GM21423 (cell line): ENCODE results near the gene NIP7.
"Not testable (repeated sequence)": the region's sequence is repeated elsewhere in the genome, so short reads cannot be mapped to it uniquely, and the experiment has no call there.

Experiments used
- ATAC-seq: cut with Tn5 transposase; IDR thresholded peaks from one replicate; pipeline ENCODE4 v1.9.1; 2021; ENCODE audit warnings: mild to moderate bottlenecking, moderate library complexity; ENCODE audit not compliant: unreplicated experiment

Gene NIP7

DNA sequence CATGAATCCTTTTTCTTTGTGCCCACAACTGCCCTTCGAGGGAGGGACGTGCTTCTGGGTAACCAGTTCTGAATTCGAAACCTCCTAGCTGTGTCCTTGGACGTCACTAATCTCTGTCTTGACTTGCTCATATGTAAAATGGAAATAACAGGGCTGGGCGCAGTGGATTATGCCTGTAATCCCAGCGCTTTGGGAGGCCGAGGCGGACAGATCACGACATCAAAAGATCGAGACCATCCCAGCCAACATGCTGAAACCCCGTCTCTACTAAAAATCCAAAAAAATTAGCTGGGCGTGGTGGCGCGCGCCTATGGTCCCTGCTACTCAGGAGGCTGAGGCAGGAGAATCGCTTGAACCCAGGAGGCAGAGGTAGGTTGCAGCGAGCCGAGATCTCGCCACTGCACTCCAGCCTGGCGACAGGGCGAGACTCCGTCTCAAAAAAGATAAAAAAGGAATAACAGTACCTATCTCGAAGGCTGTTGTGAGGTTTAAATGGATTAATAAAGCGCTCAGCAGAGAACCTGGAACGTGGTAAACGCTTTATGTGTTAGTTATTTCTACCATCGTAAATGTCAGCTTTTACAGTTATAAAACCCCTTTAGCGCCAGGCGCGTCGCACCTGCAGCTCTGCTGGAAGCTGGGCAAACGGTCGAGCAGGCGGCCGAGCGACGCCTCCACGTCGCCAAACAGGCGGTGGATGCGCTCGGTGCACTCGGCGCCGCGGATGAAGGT lies 849 bp upstream of the NIP7 start:
- ATAC-seq: no peak

DNA sequence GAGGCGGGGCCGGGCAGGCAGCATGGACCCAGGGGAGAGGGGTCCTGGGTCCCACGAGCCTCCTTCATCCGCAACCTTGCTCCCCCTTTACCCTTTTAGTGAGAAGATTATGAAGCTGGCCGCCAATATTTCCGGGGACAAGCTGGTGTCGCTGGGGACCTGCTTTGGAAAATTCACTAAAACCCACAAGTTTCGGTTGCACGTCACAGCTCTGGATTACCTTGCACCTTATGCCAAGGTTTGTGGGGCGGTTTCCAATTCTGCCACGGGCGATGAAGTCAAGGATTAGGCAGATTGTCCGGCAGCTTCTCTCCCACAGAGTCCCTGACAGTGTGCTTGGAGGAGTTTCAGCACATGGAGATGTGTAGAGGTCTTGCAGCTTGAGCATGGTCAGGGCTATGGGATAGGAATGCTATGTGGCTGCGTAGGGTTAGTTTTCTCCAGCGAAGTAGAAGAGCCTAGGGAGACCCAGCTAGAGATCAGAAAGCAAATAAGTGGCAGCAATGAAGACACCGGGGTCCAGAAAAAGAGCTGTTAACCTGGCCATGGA lies 598 bp downstream of the NIP7 start:
- ATAC-seq: no peak

DNA sequence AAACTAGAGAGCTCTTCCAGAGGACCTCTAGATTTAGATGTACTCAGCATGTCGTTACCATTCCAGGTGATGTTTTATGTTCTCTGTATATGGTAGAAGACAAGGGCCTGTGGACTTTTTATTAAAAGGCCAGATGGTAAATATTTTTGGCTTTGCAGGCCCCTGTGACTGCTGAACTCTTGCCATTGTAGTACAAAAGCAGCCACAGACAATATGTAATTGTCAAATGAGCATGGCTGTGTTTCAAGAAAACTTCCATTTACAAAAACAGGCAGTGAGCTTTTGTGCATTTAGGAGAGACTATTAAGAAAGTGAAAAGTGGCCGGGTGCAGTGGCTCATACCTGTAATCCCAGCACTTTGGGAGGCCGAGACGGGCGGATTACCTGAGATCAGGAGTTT lies 4.6 kb downstream of the NIP7 start:
- no peak for ATAC-seq

DNA sequence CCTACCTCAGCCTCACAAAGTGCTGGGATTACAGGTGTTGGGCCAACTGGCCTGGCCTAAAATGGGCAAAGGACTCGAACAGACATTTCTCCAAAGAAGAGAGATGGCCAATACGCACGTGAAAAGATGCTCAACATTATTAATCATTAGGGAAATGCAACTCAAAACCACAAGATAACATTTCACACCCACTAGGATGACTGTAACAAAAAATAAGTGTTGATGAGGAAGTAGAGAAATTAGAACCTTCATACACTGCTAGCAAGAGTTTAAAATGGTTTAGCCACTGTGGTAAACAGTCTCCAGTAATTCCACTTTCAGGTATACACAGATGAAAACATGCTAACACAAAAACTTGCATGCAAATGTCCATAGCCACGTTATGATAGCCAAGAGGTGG lies 6.4 kb downstream of the NIP7 start:
- no peak for ATAC-seq

GRCh38 chr16:69346683-69347082 lies 7.1 kb downstream of the NIP7 start:
- ATAC-seq: no peak

- no peak for ATAC-seq
Observed at GRCh38 chr16:69348222-69348621, 8.7 kb downstream of the NIP7 start.

GRCh38 chr16:69349536-69349935 lies 10.0 kb downstream of the NIP7 start:
- ATAC-seq: no peak

DNA sequence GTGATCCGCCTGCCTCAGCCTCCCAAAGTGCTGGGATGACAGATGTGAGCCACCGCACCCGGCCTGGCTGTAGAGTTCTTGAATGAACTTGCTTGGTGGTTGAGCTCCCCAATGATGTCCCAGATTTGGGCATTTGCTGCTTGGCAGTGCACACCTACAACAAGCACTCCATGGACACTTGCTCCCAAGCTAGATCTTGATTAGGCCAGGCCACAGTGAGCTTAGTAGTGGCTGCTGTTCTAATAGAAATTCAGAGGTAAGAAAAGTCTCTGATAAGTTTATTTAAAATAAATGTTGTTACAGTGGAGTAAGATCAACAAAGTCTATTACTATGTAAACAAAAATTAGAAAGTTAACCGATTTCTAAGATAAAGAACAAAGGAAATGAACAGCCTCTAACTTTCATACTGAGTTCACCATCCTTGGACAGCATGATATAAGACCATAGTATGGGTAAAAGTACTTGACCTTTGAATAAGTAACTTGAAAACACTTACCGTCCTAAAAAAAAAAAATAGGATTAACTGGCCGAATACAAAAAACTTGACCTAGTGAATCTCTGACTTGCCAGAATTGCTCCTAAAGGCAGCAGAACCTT lies 11.1 kb downstream of the NIP7 start:
- ATAC-seq: no peak

DNA sequence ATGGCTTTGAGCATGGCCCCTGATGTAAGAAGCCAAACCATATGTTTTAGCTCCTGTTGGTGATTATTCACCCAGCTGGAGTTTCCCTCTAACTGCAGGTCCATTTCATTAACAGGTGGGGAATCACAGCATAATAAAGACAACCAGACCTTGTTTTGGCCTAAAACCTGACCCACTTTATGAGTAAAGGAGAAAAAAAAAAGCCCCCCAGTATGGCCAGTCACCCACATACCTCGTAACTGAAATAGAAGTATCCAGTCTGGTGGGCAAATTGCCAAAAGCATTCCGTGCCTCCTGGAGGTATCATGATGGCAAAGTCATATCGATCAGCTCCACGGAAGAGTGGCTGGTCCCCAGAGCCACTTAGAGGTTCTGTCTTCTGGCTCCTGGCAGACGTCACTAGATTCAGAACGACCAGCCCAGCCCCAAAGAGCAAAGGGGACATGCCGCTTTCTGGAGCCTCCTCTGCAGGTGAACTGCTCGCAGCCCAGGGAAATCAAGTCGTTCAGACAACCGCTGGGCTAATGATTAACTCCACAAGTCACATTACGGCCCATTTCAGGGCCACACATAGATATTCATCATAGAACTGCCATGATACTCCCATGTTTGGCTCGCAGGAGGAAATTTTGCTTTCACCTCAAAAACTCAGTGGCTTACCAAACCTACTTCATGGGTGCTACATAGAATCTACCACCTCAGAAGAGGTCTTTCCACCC lies 11.9 kb downstream of the NIP7 start, which contains the start of gene TMED6:
Gene TMED6, minus strand, starts transcription at position 478 of the 719 bp plus-strand sequence. Its CDS starts 33 bp downstream, at position 445.
- ATAC-seq: no peak

DNA sequence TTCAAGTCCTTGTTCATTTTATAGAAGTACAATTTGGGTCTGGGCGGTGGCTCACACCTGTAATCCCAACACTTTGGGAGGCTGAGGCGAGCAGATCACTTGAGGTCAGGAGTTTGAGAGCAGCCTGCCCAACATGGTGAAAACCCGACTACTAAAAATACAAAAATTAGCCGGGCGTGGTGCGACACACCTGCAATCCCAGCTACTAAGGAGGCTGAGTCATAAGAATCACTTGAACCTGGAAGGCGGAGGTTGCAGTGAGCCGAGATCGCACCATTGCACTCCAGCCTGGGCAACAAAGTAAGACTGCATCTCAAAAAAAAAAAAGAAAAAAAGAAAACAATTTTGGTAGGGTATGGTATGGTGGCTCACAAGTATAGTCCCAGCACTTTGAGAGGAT lies 20.5 kb downstream of the NIP7 start:
- not testable (repeated sequence) for ATAC-seq

DNA sequence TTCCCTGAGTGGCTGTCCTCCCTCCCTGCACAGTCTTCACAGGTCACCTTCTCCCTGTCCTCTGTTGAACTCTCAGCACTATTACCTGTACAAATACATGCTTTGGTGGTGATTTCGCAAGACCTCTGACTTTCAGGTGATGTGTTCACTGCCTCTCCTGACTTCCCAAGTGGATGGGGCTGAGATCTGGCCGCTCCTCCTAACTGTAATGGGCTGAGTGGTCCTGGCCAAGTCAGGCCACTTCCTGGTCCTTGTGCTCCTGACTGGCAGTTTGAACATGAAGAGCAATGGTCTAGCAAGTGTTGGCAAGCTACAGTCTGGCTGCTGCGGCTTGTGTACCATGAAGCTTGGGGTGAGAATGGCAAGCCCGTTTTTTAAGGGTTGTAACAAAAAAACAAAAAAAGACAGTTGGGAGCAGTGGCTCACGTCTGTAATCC lies 23.7 kb downstream of the NIP7 start:
- ATAC-seq: no peak

GRCh38 chr16:69364088-69364487 lies 24.5 kb downstream of the NIP7 start:
- ATAC-seq: no peak

DNA sequence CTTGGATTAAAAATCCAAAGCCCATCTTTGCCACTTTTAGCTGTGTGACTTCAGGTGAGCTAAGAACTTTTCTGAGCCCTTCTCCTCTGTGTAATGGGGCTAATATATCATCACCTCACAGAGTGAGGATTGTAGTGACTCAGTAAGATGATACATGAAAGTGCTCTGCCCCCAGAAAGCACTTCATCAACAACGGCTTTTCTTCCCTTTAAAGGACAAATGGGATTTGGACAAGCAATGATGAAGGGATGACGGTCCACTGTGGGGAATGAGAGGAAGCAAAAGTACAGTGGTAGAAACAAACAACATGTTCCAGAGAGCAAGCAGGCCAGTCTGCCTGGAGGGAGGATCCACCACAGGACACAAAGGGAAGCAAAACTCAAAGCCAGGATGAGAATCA lies 26.3 kb downstream of the NIP7 start:
- no peak for ATAC-seq

DNA sequence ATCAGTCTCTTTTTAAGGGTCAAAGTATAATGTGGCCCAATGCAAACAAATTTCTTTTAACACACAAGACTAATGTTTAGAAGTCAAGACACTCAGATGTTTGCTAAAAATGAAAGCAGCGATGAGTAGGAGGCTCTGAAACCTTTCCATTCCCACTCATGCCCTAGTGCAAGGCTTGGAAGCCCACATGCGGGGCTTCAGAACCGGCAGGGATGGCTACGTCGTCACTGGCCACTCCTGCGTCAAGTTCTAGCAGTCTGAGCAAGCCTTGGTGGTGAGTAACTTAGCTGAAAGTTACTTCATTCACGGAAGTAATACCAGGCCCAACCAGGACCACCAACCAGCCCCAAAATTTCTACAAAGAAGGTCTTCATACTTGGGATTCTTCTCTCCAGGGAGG lies 26.9 kb downstream of the NIP7 start:
- no peak for ATAC-seq

DNA sequence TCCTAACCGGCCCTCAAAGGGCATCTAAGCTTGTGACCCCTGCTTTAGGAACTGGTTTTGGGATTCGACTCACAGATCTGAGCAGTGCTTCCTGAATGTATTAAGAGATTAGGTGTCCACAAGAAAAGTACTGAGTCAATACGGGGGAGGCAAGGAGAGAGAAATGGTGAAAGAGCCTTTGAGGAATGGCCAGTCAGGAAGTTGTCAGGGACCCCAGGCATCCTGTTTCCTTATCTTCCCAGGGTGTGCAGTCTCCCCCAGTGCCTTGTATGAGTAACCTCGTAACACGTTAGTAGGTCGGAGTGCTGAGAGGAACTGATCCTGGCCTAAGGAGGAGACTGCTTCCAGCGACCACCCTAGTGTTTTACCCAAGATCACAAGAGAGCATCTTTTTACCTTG lies 28.4 kb downstream of the NIP7 start:
- ATAC-seq: no peak

DNA sequence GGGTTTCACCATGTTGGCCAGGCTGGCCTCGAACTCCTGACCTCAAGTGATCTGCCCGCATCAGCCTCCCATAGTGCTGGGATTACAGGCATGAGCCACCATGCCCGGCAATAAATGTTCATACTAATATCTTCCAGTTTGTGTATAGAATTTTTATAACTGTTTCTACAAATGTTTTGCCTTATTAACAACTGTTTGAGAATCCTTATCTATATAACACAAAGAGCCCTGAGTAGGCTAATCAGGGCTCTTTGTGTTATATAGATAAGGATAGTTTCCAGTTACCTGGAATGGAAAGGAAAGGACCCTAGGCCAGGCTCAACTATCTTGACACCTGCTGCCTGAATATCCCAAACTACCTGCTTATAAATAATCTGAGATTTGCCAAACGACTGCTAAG lies 29.3 kb downstream of the NIP7 start:
- no peak for ATAC-seq

GRCh38 chr16:69371564-69371963 lies 32.0 kb downstream of the NIP7 start:
- ATAC-seq: no peak

GRCh38 chr16:69373019-69373418 lies 33.4 kb downstream of the NIP7 start:
- no peak for ATAC-seq

GRCh38 chr16:69376393-69377059 lies 37.0 kb downstream of the NIP7 start:
- no peak for ATAC-seq

- ATAC-seq: no peak
Observed at GRCh38 chr16:69378036-69378435, 38.5 kb downstream of the NIP7 start.

GRCh38 chr16:69378760-69379159 lies 39.2 kb downstream of the NIP7 start:
- no peak for ATAC-seq
